ENCODE measurements around the gene GDAP2.

GDAP2 gene

DNA sequence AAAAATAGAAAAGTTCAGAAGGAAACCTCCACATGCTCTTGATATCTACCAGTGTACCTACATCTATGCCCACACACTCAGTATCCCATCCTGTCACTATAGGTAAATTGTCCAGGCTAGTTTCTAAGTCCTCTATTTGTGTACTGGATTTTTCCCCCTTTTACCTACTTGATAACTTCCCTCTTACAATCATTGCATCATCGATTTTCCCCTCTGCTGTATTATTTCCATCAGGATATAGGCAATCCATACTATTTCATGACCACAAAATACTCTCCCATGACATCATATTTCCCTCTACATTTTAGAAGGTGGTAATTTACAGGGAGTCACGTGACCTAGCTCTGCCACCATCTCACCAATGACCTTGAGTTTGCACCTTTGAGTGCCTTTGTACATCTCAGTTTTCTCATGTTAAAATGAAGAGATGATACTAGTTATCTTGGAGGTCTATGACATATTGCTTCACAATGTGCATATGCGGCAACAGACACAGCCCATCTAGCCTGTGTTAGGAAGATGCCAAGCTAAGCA, 88.2 kb downstream of the GDAP2 start:
- DNase-seq (ENCODE audit: low spot score), result no peak

DNA sequence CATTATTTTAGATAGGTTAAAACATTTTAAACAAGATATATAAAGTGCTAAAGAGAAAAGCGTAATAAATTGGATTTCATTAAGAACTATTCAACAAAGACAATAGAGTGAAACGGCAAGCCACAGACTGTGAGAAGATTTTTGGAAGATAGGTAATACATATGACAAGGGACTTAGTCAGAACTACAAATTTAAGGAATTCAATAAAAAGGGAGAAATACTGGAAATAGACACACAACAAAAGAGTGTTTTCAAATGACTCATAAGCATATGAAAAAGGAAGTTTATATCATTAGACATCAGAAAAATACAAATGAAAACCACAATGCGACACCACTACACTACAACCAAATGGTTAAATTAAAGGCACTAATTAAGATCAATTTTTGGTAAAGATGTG, 90.5 kb downstream of the GDAP2 start:
- DNase-seq (ENCODE audit: low spot score), result peak; percentile 78

DNA sequence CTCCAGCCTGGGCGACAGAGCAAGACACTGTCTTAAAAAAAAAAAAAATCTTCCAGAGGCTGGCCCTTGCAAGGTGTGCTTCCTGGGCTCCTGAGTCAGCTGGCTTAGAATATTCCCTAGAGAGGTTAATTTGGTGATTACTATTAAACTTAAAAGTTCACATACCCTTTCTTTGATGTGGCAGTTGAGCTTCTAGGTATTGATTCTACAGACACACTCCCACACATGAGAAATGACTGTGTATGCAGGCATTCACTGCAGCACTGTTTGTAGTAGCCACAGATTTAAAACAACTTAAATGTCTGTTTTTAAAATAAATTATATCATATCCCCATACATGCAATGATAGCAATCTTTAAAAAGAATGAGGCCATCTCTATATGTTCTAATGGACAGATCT, 93.4 kb downstream of the GDAP2 start:
- DNase-seq (ENCODE audit: low spot score), result no peak

DNA sequence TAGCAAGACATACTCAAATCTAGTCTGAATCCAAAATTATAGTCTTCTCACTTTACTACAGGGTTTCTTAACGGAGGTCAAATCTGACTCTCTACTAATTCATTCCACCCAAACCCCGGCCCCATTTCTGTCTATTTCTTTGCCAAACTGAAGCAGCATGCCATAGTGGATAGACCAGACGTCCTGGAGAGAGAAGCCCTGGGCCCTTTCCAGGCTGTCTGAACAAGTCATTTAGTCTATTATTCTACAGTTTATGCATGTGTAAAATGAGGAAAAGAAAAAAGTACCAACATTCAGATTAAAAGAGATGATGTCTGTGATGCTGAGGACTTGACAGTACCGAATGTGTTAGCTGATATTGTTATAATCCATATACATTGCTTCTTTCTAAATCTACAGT, 95.0 kb downstream of the GDAP2 start:
- DNase-seq (ENCODE audit: low spot score), result no peak

DNA sequence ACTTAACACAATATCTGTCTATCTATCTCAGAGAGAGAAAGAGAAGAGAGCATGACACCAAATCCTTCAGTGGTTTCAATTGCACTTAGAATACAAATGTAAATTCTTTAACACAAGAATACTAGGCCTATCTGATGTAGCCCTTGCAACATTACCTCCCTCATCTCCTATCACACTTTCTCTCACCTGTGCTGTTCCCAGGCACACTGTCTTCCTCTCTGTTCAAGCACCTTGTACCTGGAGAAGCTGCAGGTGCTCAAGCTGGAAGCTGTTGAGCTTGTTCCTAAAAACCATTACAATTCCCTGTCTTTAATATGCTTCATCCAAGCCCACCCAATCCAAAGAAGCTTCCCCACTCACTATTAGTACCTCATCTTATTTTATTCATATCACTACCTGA, 97.0 kb downstream of the GDAP2 start:
- no peak for DNase-seq (ENCODE audit: low spot score)

DNA sequence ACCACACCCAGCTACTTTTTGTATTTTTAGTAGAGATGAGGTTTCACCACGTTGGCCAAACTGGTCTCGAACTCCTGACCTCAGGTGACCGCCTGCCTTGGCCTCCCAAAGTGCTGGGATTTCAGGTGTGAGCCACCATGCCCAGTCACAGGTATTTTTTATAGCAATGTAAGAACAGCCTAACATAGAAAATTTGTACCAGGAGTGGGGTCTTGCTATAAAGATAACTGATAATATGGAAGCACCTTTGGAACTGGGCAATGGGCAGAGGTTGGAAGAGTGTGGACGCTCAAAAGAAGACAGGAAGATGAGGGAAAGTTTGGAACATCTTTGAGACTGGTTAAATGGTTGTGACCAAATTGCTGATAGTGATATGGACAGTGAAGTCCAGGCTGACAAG, 99.2 kb downstream of the GDAP2 start:
- DNase-seq (ENCODE audit: low spot score), result no peak

DNA sequence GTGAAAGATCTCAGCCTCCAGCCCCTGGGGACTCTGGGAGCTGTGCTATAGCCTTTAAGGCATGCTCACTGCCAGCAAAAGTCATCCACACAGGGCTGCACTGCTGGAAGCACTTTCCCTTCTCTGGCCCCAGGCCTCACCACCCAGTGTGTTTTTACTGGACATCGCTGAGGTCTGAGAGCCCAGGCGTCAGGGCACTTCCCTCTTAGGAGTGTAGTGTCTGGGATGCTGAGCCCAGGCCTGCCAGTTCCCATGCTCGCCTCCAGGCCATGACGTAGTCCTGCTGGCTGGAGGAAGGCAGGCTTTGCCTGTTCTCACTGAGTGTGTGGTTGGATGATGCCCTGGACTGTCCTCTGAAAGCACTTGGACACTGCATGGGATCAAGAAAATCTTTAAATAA, 101.2 kb downstream of the GDAP2 start:
- DNase-seq (ENCODE audit: low spot score), result no peak

DNA sequence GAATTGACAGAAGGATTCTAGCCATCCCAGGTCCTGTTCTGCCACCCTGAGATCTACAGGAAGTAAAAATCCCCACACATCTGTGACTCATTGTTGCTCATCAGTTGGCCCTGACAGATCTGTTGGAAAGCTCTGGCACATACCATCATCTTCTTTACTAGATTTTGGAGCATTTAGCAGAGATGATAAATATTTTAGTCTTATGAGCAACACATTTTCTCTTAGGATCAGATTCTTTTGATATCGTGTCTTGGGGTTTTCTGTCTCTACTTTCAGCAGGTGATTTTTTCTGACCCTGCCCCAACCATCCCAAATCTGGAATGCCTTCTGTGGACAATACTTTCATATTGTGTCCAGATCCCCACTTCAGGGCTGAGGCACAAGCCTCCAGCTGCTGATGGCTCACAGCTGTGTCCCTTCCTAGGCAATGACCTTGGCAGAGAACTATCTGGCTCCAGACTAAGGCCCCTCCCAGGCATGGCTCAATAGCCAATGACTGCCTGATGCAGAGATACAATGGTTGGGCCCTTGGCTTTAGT, 102.8 kb downstream of the GDAP2 start:
- DNase-seq (ENCODE audit: low spot score), result peak; percentile 89

DNA sequence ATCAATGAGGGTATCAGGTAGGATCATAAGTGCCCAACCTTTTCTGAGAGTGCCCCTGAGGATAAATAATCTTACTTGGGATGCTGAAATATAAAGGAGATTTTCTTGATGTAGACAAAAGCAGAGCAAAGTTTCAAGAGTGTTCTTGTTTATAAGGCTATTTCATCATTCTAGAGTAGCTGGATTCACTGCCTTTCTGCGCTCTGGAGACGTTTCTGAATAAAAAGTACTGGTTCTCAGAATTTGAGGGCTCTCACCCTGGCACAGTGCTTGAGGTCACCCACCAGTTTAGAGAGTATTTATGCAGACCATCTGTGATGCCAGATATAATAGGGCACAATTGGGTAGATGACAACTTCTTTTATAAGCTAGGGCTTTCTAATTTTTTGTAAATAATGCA, 103.3 kb downstream of the GDAP2 start:
- no peak for DNase-seq (ENCODE audit: low spot score)

DNA sequence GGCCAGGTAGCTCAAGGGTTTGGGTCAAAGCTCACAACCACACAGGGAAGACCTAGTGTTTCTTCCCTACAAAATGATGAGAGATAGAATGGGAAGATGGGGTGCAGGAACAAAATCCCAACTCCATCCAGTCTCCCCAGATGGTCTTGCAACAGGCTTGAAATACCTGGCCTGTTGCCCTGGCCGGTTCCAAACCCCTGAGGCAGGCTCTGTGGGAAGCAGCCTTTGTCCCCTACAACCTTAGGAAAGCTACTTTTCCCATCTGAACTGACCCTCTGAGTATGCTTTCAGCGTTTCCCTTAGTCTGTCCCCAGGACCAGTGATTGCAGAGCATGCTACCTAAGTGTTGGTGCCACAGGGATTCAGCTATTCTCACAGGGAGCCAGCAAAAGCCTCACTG, 104.0 kb downstream of the GDAP2 start:
- DNase-seq (ENCODE audit: low spot score), result no peak

DNA sequence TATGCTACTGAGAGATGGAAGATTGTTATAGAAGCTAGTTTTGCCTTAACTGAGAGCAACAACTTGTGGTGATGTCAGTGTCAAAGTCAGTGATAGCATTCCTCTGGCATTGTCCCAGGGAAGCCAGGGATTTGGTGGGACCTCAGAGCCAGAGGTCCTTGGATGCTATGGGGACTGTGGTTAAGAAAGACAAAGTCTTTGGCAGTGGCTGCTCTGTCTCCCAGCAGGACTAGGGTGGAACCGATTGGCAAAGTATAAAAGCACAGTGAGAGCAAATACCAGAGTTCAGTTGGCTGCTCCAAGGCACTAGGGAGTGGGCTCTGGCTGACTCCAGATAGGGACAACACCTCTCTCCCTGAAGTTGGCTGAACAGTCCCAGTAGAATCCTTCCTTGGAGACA, 104.8 kb downstream of the GDAP2 start:
- no peak for DNase-seq (ENCODE audit: low spot score)

DNA sequence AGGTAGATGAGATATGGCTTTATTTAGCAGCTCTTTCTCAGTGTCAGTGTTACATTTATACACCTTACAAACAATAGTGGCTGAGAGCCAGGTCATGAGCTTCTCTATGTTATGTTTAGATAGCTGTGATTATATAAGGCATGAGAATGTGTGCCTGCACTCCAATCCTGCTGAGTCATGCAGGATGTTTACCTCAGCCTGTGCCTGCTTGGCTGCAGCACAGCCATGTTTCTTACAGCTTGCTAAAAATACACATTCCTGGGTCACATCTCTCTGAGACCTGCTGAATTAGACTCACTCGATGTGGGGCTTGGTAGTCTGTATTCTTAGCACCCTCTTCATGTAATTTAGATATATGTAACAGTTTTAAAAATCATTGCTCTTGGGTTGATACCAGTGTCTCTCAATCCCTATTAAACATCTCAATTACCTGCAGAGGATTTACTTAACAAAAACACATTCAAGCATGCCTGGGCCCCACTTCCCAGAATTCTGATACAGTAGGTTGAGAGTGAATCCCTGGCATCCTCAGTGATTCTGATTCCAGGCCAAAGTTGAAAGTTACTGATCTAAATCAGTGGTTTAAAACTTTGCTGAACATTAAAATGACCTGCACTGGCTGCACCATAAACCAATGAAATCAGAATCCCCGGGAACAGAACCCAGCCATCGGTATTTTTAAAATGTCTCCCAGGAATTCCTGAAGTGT, 107.5 kb downstream of the GDAP2 start:
- peak; percentile 99 for DNase-seq (ENCODE audit: low spot score)

DNA sequence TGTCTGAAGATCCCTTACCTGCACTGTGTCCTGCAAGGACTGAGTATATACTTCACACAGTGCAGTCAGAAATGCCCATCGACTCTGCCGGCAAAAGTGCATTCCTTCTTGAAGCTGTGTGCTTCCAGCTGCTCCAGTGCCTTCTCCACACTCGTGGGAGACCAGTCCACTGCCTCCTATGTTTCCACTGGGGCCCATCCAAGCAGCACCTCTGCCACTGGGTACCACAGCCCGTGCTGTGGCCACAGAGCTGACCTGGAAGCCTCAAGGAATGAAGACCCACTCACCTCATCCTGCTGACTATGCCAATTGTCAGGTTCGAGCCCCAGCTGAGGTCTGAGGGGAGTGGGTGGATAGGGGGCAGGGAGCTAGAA, 108.1 kb downstream of the GDAP2 start:
- DNase-seq (ENCODE audit: low spot score), result no peak

DNA sequence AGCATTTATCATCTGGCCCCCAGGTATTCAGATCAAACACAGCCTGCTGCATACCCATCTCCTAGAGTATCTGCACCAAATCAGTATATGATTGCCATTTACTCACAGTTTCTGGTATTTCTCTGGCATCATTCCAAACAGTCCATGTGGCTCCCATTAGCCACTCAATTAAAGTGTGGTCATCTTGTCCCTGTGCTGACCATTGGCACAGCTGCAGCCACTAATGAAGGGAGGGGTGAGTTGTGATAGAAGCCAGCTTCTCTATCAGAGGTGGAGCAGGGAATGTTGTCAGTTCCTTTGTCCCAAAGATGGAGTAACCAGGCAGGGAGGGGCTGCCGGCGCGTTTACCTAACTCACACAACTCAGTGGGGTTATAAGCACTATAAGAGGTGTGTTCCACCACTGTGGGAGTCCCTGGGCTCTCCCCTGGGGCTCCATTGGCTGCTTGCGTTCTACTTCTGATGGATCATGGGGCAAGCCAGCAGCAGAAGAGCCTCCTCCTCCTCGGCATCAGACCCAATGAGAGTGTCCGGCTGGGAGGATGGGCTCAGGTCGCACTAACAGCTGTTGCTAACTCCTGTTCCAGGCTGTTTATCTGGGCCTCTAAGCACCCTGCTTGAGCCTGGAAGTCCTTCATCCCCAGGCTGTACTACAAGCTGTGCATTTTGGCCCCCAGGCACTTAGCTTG, 108.6 kb downstream of the GDAP2 start:
- DNase-seq (ENCODE audit: low spot score), result no peak

DNA sequence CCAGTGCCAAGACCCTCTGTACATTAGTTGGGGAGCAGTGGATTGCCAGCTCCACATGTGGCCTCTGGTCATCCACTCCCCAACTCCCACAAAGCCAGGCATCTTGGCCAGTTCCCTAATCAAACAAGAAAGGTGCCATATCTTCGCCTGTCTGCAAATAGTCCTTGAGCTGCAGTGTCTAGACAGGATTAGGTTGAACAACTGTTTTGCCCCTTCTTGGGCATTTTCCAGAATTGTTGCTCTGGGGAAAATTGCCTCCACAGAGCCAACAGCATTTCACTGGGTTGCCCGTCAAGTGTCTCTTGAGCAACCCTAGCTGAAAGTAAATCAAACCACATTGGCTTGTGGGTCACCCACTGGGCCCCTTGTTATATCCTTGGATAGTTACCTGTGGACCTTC, 109.3 kb downstream of the GDAP2 start:
- no peak for DNase-seq (ENCODE audit: low spot score)

DNA sequence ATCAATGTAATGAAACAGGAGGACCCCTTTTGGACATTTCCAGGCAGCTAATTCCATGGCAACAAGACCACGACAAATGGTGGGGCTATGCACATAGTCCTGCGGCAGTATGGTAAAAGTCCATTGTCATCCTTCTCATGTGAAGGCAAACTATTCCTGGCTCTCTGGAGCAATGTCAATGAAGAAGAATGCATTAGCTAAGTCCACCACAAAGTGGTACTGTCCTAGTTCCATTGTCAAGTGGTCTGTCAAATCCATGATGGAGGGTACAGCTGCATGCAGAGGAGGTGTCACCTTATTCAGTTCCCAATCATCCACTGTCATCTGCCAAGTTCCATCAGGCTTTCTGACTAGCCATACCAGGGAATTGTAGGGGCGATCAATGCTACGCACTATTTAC, 110.1 kb downstream of the GDAP2 start:
- DNase-seq (ENCODE audit: low spot score), result no peak

DNA sequence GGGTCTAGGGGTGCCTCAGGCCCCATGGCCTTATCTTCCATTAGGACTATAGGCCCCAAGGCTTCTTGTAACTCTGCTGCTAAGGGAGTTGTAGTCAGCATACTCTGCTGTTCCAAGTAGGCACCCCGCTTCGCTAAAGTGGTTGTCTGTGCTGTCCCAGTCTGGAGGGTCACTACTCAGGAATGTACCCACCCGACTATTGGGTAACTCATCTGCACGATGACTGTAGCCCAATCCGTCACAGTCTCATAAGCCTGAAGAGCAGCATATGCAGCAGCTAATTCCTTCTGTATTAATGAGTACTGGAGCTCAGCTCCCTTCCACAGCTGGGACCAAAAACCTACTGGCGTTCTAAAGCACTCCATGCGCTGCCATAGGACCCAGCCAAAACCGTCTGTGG, 111.0 kb downstream of the GDAP2 start:
- DNase-seq (ENCODE audit: low spot score), result no peak

DNA sequence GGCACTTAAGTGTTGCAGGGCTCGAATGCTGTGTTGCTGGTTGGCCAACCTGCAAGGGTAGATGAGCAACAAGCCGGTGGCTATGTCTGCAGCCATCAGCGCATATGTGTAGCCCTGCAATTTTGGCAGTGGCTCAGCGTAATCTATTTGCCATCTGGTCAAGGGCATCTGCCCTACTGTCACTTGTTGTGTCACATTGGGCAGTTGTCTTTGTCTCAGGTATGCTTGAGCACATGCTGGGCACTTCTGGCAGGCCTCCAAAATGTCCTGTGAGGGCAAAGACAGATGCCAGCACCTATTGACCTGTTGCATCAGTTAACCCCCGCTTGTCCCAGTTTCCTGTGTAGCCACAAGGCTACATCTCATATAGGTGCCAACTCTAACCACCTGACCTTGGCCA, 111.8 kb downstream of the GDAP2 start:
- no peak for DNase-seq (ENCODE audit: low spot score)

DNA sequence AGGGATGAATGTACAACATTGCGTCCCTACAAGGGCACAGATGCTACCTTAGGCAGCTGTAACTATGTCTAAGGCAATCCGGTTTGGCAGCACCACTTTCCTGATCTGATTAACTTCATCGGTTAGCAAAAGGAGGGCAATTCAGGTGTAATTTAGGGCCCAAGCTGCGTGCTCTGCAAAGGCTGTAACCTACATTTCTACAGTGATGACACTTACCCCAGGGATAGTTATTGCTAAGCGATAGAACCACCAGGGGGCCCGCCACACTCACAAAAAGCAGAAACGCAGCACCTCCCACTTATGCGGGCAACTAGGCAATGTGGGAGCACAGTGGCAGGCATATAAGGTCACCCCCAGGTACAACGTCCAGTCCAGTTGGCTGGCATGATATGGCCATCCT, 113.5 kb downstream of the GDAP2 start:
- no peak for DNase-seq (ENCODE audit: low spot score)

DNA sequence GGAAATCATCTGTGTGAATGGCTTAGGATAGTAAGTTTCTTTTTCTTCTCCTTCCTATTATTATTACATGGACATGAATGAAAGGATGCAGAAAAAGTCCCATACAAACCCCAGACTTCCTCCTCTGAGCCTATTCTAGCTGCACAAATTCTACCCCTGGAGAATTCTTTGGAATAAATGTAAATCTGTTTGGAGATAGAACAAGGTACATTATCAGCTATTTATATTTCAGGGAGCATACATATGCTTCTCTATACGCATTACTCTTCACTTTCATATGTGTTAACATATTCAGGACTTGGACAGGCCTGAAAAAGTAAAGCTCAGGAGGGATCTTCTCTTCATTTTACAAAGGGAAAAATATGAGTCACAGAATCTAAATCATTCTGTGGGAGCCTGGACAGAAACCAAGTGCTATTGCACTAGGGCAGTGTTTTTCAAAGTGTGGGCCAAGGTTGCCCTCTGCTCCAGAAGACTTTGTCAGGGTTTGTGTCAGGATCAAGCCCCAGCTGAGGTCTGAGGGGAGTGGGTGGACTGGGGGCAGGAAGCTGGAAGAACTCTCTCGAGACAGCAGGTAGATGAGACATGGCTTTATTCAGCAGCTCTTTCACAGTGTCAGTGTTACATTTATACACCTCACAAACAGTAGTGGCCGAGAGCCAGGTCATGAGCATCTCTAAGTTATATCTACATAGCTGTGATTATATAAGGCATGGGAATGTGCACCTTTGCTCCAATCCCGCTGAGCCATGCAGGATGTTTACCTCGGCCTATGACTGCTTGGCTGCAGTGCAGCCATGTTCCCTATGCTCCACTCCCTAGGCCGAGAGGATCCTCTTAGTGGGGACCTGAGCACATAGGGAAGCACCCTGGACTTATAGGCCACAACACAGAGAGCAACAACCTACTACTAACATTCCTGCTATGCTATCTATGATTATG, 114.3 kb downstream of the GDAP2 start:
- DNase-seq (ENCODE audit: low spot score), result no peak

All from kidney capillary endothelial cell (primary cell).